ENCODE results near the gene NUCB2.
"Not testable (repeated sequence)": the region's sequence is repeated elsewhere in the genome, so short reads cannot be mapped to it uniquely, and the experiment has no call there.

NUCB2 gene

DNA sequence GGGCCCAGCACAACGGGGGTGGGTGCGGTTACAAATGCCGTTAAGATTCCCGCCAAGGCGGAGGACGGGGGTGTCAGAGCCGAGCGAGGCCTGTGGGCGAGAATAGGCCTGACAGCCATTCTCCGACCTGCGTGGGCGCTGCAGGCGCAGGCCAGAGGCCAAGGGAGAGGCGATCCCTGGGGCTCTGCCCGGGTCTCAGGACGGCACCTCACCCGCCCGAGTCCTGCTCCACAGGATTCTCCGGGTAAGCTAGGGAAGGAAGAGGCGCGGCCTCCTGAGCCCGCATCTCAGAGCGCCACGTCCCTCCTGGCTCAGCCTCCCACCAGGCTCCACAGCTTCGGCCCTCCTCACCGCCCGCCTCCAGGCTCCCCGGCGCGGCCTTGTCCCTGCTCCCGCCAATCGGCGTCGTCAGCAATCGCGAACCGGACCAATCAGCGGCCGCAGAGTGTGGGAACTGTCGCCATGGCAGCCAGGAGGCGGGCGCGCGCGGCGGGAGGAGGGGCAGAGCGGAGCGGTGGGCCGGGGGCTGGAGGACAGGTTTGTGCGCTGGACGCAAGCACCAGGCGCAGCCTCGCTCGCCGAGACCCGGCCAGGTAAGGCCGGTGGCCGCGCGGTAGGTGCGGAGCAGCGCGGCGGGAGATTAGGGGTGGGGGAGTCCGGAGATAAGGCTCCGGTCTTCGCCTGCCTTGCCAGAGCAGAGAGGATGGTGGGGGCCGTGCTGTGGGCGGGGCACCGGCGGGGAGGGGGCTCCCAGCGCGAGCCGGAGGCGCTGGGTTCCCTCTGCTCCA lies at the start of gene NUCB2:
TSS of gene NUCB2 (plus strand) at position 504 of the 788 bp plus-strand sequence. CDS start 18,585 bp downstream, outside the sequence.
- peak; percentile 84 for DNase-seq (ENCODE audit: low read depth, low spot score)

GRCh38 chr11:17228186-17228925 lies 48.2 kb upstream of the NUCB2 start:
- not testable (repeated sequence) for DNase-seq (ENCODE audit: low read depth, low spot score)

DNA sequence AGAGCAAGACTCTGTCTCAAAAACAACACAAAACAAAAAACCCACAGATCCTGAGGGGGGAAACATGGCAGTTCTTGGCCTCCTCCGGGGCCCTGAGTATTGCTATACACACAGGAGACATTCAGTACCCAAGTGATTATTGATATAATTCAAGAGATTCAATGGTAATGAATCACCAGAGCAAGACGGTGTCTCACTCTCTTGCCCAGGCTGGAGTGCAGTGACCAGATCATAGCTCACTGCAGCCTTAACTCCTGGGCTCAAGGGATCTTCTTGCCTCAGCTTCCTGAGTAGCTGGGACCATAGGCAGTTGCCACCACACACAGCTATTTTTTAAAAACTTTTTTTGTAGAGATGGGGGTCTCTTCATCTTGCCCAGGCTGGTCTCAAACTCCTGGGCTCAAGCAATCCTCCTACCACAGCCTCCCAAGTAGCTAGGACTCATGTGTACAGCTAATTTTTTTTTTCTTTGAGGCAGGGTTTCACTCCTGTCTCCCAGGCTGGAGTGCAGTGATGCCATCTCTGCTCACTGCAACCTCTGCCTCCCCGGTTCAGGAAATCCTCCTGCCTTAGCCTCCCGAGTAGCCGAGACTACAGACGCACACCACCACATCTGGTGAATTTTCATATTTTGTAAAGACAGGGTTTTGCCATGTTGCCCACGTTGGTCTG lies 46.9 kb upstream of the NUCB2 start:
- no peak for DNase-seq (ENCODE audit: low read depth, low spot score)

DNA sequence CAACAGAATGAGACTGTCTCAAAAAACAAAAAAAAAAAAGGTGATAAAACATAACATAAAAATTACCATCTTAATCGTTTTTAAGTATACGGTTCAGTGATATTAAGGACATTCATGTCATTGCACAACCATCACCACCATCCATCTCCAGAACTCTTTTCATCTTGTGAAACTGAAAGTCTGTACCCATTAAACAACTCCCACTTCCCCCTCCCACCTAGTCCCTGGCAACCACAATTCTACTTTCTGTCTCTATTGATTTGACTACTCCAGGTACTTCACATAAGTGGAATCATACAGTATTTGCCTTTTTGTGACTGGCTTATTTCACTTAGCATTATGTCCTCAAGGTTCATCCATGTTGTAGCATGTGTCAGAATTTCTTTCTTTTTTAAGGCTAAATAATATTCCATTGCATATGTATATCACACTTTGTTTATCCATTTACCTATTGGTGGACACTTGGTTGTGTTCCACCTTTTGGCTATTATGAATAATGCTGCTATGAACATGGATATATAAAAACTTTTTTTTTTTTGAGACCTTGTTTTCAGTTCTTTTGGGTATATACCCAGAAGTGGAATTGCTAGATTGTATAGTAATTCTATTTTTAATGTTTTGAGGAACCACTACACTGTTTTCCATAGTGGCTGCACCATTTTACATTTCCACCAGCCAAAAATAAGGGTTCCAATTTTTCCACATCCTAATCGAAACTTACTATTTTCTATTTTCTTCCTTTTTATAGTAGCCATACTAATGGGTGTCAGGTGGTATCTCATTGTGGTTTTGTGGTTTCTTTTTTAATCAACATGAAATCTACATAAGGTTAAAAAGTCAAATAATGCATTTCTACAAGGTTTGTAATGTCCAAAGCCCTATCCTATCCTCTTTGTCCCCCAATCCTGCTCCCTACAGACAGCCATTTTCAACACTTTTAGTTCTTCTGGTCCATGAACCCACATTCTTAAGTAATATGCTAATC lies 45.4 kb upstream of the NUCB2 start:
- DNase-seq (ENCODE audit: low read depth, low spot score) = no peak

GRCh38 chr11:17233101-17233500 lies 43.4 kb upstream of the NUCB2 start:
- no peak for DNase-seq (ENCODE audit: low read depth, low spot score)

- DNase-seq (ENCODE audit: low read depth, low spot score) = no peak
Measured at GRCh38 chr11:17238377-17238776, 38.2 kb upstream of the NUCB2 start.

DNA sequence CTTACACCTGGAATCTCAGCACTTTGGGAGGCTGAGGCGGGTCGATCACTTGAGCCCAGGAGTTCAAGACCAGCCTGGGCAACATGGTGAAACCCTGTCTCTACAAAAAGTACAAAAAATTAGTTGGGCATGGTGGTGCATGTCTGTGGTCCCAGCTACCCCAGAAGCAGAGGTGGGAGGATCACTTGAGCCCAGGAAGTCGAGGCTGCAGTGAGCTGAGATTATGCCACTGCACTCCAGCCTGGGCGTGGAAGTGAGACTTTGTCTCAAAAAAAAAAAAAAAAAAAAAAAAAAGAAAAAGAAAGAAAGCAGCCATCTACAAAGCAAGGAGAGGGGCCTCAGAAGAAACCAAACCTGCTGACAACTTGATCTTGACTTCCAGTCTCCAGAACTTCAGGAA lies 36.6 kb upstream of the NUCB2 start:
- not testable (repeated sequence) for DNase-seq (ENCODE audit: low read depth, low spot score)

DNA sequence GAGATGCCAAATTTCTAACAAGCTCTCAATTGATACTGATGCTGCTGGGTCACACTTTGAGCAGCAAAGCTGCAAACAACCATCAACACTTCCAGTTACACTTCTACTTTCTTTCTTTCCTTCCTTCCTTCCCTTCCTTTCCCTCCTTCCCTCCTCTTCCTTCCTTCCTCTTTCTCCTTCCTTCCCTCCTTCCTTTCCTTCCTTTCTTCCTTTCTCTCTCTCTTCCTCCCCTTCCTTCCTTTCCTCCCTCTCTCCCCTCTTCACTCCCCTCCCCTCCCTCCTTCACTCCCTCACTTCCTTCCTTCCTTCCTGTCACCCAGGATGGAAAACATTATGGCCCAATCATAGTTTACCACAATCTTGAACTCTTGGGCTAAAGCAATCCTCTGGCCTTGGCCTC lies 35.8 kb upstream of the NUCB2 start:
- DNase-seq (ENCODE audit: low read depth, low spot score) = no peak

GRCh38 chr11:17242954-17243353 lies 33.6 kb upstream of the NUCB2 start:
- DNase-seq (ENCODE audit: low read depth, low spot score) = not testable (repeated sequence)

- no peak for DNase-seq (ENCODE audit: low read depth, low spot score)
Measured at GRCh38 chr11:17244046-17244445, 32.5 kb upstream of the NUCB2 start.

DNA sequence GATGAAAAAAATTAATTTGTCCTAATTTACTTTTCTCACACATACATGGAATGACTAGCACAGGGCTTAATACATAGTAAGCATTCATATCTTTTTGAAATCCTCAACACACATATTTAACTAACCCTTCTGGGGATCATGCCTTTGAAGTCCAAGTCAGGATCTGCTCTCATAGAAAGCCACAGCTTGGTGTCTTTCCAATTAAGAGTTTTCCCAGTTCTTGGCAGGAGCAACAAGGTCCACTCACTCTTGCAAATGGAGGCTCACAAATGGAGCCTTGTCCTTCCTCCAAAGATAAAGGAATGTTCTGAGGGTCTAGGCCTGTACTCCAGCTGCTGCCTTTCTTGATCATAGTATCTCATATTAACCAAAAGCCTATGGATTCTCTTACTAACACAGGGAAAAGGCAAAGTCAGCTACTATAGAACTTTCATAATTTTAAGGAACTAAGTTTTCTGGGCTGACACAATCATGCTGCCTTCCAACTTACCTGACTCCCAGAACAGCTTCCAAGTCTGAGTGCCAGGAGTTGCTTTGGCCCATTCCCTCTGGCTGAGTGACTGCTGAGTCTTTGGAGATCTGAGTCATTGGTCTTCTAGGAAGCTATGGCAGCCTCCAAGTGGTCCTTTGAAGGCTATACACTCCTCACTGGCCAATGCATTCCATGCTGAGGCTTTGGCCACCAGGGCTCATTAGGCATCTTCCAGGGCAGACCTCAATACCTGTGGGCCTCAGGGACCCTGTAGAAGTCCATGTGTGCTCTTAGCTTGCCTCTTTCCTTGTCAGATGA lies 25.8 kb upstream of the NUCB2 start:
- no peak for DNase-seq (ENCODE audit: low read depth, low spot score)

DNA sequence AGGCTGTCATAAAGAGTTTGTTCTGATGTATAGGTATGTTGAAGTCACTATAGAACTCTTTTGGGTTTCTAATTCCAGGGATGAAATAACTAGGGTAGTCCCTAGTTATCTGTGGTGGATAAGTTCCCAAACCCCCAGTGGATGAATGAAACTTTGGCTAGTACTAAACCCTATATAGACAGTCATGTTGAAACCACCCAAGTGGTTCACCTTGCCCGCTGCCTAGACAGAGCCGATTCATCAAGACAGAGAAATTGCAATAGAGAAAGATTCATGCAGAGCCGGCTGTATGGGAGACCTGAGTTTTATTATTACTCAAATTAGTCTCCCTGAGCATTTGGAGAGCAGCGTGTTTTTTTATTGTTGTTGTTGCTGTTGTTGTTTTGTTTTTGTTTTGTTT lies 23.8 kb upstream of the NUCB2 start:
- no peak for DNase-seq (ENCODE audit: low read depth, low spot score)

- no peak for DNase-seq (ENCODE audit: low read depth, low spot score)
Measured at GRCh38 chr11:17256512-17256911, 20.0 kb upstream of the NUCB2 start.

DNA sequence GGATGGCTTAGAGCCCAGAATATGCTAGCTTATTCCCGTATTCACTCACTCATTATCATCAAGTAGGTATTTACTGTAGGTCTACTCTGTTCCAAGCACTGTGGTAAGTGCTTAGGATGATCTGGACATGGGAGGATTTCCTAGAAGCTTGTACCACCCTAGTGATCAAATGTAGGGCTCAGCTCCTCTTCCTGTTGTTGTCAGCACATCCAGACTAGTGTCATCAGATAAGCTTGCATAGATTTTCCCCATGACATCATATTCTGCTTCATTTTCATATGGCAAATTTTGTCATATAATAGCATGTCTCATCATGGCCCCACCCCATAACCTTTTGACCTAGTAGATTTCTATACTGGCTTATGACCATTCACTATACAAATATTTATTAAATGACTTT lies 19.3 kb upstream of the NUCB2 start:
- no peak for DNase-seq (ENCODE audit: low read depth, low spot score)

DNA sequence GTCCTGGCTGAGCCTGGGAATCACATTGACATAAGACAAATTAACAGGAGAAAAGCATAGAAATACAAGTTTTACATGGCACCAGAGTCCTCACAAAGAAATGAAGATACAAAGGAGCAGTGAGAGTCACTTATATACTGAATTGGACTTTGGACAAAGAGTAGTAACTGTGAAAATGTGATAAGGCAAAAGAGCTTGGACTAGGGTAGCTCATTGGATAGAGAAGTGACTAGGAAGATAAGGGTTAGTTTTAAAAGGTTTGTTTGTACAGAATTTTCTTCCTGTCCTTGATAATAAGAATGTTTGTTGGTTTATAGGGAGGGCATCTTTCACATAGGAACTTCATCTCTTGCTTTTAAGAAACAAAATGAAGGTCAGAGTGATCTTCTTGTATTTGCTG lies 17.9 kb upstream of the NUCB2 start:
- no peak for DNase-seq (ENCODE audit: low read depth, low spot score)

DNA sequence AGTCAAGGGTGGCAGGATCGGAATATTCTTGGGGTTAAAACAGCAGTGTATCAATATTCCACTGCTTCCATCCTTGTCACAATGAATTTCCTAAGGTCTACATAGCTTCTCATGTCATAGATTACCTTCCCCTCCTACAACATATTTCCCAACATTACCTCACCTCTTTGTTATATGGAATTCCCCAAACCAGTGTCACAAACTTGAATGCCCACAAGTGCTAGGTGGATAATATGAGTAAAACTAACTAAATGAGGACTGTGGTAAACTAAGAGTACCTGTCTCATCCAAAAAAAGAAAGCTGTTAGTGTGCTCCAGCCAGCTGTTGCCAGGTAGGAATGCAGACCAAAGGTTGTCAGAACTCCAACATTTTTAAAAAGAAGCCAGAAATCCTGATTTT lies 17.0 kb upstream of the NUCB2 start:
- DNase-seq (ENCODE audit: low read depth, low spot score) = no peak

- DNase-seq (ENCODE audit: low read depth, low spot score) = no peak
Measured at GRCh38 chr11:17260020-17260419, 16.5 kb upstream of the NUCB2 start.

- DNase-seq (ENCODE audit: low read depth, low spot score) = no peak
Measured at GRCh38 chr11:17263769-17264168, 12.8 kb upstream of the NUCB2 start.

DNA sequence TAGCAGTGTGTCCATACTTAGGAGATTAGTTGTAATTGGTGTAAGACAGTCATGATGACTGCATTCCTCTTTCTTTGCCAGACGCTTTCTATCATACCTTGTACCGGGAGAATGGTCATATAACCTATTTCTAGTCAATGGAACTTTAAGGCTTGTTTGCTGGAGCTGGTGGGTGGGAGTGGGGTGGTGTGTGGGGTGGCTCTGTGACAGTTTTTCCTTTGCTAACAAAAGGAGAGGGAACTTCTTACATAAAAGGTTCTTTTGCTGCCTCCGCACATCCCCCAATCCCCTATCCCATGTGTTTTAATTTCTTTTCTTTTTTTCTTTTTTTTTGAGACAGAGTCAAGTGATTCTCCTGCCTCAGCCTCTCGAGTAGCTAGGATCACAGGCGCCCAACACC lies 9.8 kb upstream of the NUCB2 start:
- no peak for DNase-seq (ENCODE audit: low read depth, low spot score)

- no peak for DNase-seq (ENCODE audit: low read depth, low spot score)
Measured at GRCh38 chr11:17267576-17267975, 9.0 kb upstream of the NUCB2 start.

Data from smooth muscle cell of the brain vasculature (primary cell).